ENCODE data around the gene TMEM182.
A peak's percentile ranks its signal among the peaks of the same experiment; 100 is the strongest.

Gene TMEM182

GRCh38 chr2:102801858-102802699 lies 40.2 kb downstream of the TMEM182 start:
- no peak for DNase-seq (ENCODE audit: low spot score)

DNA sequence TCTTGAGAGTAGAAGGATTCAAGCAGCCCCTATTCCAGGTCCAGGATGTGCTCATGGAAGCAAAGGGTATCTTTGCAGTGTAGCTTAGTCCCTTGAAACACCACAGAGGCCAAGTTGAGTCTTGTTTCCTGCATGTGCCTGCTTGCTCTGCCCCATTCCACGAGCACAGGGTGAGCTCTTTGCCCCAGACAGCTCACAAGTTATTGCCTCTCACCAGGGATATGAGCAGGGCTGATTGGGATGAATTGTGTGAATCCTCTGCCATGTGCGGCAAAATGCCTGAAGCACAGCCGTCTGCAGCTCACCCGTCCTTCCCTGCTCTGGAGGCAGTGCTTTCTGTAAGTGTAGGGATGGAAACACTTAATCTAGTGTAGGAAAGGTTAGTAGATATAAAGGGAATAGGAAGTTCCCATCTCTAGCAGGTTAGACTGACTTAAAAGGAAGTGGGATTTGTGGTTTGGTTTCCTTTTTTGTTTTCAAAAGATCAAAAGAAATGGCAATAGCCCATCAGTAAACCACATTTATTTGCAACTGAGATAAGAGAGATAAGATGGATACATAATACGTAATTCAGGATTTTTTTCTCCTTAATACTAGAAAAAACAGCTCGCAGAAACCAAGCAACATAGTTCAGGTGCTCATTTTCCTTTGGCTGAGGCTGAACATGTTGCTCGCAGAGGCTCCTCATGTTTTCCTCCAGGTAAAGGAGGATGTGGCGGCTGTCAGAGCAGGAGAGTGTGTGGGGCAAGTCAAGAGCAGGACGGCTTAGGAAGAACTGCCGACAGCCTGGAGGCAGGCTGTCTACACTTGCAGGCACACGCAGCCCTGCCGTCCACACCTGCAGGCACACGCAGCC lies 41.4 kb downstream of the TMEM182 start:
- DNase-seq (ENCODE audit: low spot score): no peak

- no peak for DNase-seq (ENCODE audit: low spot score)
Measured at GRCh38 chr2:102803897-102804217, 42.0 kb downstream of the TMEM182 start.

DNA sequence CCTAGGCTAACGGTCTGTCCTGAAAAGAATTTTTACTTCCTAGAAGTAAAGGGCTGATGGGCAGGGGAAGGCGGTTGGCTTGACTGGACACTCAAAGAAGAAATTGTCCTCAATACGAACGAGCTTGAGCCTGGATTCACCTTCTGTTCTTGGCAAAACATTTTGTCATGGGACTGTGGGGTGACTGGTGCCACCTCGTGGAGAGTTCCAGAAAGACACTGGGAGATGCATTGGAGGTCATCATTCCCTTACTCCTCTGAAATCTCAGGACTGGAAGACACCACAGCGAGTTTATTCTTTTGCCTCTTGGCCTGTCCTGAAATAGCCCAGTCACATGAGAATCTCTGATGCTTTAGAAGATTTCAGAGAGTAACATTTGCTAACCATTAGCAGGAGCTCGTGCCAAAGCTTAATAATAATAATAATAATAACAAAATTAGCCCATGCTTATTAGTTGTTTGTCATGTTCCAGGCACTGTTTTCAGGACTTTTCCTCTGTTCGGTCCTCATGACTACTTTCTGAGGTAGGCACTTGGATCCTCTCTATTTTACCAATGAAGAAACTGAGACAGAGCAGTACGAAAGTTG lies 44.5 kb downstream of the TMEM182 start:
- DNase-seq (ENCODE audit: low spot score): peak; percentile 11

DNA sequence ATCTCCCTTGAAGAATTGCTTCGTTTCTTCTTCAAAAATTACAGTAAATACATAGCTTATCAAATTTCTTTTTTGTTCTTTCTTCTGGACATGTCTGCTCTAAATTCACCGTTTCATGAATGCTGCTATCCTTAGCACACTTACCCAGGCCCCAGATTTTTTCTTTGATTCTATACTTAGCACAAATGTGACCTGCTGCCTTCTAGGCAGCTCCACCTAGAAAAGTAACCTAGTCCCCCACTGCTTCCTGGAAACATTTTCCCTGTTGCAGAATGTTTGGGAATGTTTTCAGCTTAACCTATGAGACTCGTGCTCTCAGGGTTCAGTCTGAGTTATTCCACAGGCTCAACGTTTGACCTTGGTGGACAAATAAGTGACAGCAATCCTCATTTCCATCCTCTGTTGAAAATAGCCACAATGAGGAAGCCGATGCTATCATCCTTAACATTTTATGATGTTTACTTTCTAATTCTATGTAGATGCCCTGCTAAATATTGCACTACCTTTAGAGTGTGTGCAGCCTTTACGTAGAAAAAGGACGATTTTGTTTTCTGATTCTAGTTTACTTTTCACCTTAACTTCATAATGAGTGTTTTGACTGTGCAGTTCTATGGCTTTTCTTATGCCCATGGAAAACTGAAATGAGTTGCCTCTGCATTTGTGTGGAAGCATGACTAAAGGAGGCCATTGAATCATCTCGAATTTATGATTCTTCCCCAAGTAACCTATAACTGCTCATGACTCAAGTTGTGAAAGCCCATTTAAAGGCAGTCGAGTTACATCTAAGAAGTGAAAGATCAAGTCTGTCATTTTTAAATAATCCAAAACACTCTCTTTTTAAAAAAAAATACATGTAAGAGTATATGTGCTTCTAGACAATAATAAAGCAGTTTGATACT lies 47.7 kb downstream of the TMEM182 start:
- DNase-seq (ENCODE audit: low spot score): no peak

- DNase-seq (ENCODE audit: low spot score): no peak
Measured at GRCh38 chr2:102815285-102815684, 53.5 kb downstream of the TMEM182 start.

GRCh38 chr2:102826904-102827303 lies 65.1 kb downstream of the TMEM182 start:
- no peak for DNase-seq (ENCODE audit: low spot score)

GRCh38 chr2:102832789-102833188 lies 71.0 kb downstream of the TMEM182 start:
- no peak for DNase-seq (ENCODE audit: low spot score)

- no peak for DNase-seq (ENCODE audit: low spot score)
Measured at GRCh38 chr2:102834523-102835273, 72.9 kb downstream of the TMEM182 start.

GRCh38 chr2:102837626-102838198 lies 75.9 kb downstream of the TMEM182 start:
- no peak for DNase-seq (ENCODE audit: low spot score)

DNA sequence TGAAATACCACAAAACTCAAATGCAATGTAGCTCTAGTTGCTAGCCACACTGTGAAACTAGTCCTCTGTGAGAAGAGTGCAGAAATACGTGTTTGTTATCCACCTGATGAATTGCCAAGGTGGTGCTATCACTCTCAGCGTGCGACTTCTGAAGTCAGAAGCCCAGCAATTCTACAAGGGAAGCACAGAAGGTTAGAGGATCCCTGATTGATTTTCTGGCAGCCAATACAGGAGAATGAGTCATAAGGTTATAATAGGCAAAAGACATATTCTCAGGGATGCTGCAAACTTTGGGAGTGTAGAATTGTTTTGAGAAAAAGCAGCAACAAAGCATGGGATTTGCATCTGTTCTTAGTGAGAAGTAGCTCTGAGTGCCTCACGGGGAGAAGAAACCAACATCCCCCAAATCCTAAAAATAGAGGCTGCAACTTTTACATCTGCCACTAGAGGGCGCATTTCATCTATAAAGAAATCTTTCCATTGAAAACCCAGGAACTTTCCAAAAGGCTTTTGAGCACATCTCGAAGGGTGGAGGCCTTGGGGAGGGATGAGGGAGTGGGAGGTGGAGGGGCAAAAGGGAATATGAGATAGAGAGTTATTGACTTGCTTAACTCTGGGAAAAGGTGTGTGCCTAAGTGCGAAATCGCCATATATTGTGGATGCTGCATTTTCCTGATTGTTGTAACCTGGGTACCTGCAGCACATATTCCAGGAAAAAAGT lies 78.0 kb downstream of the TMEM182 start:
- peak; percentile 55 for DNase-seq (ENCODE audit: low spot score)

- DNase-seq (ENCODE audit: low spot score): no peak
Measured at GRCh38 chr2:102841107-102841840, 79.4 kb downstream of the TMEM182 start.

DNA sequence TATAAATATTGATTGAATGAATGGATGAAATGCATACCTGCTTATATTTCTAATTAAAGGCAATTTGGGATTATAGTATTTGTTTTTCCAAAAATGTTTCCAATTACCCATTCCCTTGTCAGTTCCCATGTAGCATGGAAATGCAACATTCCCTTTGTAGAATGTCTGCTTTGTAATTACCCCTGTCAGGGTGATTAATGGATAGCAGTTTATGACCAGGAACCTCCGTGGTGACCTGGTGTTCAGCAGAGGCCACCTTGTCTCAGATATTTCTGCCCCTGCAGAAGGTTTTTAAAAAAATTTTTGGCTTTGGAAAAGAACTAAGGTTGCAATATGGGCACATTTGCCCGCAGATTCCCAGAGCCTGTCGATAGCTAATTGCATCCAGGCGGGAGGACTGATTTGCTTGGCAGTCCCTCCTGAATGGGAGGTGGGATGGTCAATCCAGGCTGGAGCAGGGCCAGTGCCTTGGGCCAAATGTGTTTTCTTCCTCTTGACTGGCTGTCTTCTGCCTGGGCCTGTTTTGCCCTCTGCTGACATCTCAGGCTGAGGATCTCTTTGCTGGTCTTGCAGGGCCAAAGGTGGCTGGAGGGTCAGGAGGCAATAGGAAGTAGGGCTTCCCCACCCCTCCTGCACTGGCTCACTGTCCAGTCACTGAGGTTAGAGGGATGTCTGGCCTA lies 82.1 kb downstream of the TMEM182 start:
- DNase-seq (ENCODE audit: low spot score): no peak

DNA sequence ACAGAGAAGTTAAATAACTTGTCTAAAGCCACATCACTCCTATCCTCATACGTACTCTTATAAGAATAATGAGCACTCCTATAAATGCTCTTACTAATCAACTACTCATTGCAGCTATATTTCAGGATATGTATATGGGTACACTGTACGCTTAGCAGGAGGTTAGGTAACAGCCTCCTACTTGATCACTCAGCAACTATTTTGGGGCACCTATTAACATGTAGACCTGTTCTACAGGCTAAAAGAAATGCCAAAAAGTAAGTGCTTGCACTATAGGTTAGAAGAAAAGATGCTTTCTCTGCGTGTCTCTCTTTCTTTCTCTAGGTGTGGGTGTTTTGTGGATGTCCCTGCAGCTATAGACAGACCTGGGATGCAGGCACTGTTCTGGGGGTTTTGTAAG lies 83.1 kb downstream of the TMEM182 start:
- DNase-seq (ENCODE audit: low spot score): no peak

- DNase-seq (ENCODE audit: low spot score): no peak
Measured at GRCh38 chr2:102848366-102848839, 86.6 kb downstream of the TMEM182 start.

- no peak for DNase-seq (ENCODE audit: low spot score)
Measured at GRCh38 chr2:102850888-102851287, 89.1 kb downstream of the TMEM182 start.

DNA sequence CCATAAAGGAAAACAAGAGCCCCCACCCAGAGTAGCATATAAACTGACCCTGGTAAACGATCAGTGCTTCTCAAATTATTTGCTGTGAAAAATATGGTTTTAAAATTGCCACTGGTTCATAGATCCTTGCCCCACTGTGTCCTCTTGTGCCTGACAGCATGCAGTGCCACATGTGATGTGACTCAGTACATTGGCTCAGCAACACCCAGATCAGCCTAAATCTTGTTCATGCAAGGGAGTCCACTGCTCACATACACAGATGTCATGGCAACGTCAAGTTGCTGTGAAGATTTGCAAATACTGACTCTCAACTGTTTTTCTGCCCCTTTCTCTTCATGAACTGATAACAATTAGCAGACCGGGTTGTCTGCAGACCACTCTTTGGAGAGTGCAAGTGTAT lies 91.0 kb downstream of the TMEM182 start:
- DNase-seq (ENCODE audit: low spot score): no peak

Measured in hematopoietic multipotent progenitor cell treated with erythropoietin and hydrocortisone succinate and interleukin-3 and kit ligand, for 17 days (in vitro differentiated cells).